Spleen (tissue), 11 donors: Measurements from ENCODE around the gene RPL22L1. TPM values are rescaled to one million over a fixed set of nuclear protein-coding genes. Genes with fewer than 3 reads are reported as not detected.

Source experiments
- DNase-seq: peaks from one replicate; pipeline ENCODE4 v3.0.0-alpha.2; 2020
- H3K27ac ChIP-seq, 8 donors: fragments of 200-600 bp; sonication (generic) in 7 of 8; 1 replicate in 4 of 8; 2 replicates in 4 of 8; pipeline versions ENCODE4 v1.5.0 to v1.8.0; 2016 to 2021; ENCODE audit warnings: inconsistent platforms in 4 of 8, mild to moderate bottlenecking in 4 of 8, moderate library complexity in 1 of 8
- H3K27me3 ChIP-seq, 7 donors: fragments of 200-600 bp; sonication (generic) in 6 of 7; replicated peaks in 1 of 7; 1 replicate in 4 of 7; 2 replicates in 3 of 7; pipeline versions ENCODE4 v1.5.0 to v1.8.0; 2016 to 2021; ENCODE audit warnings: inconsistent platforms in 3 of 7, mild to moderate bottlenecking in 1 of 7
- H3K36me3 ChIP-seq, 6 donors: fragments of 200-600 bp; sonication (generic) in 5 of 6; 1 replicate in 4 of 6; 2 replicates in 2 of 6; pipeline versions ENCODE4 v1.5.0 to v1.8.0; 2016 to 2021; ENCODE audit warnings: inconsistent platforms in 2 of 6
- H3K4me1 ChIP-seq, 6 donors: fragments of 200-600 bp; sonication (generic) in 5 of 6; 1 replicate in 3 of 6; 2 replicates in 3 of 6; pipeline versions ENCODE4 v1.5.0 to v1.8.0; 2016 to 2021; ENCODE audit warnings: inconsistent platforms in 3 of 6
- H3K4me3 ChIP-seq, 8 donors: fragments of 200-600 bp; sonication (generic) in 7 of 8; 1 replicate in 4 of 8; 2 replicates in 4 of 8; pipeline versions ENCODE4 v1.5.0 to v1.8.0; 2016 to 2021; ENCODE audit warnings: inconsistent platforms in 4 of 8, mild to moderate bottlenecking in 4 of 8, moderate library complexity in 2 of 8
- H3K9me3 ChIP-seq, 8 donors: fragments of 200-600 bp; sonication (generic) in 7 of 8; 1 replicate in 4 of 8; 2 replicates in 4 of 8; pipeline versions ENCODE4 v1.5.0 to v1.8.0; 2016 to 2021; ENCODE audit warnings: inconsistent platforms in 4 of 8
- POLR2A ChIP-seq, 3 donors: fragments of 450-650 bp; IDR thresholded peaks; one replicate each; pipeline ENCODE4 v1.5.1; 2017; ENCODE audit warnings: antibody characterized with exemption in 3 of 3, mild to moderate bottlenecking in 1 of 3
- POLR2AphosphoS5 ChIP-seq, 3 donors: sonication (generic); formaldehyde crosslinking; IDR thresholded peaks; one replicate each; pipeline ENCODE4 v1.5.1; 2017; ENCODE audit warnings: antibody characterized with exemption in 3 of 3
- WGBS, 5 donors: extraction: QIAGEN DNeasy Blood & Tissue Kit in 3 of 5; methylation state at CpG; one replicate each; pipeline versions ENCODE4 v1.1.5 to v1.1.7; 2013 to 2018; 5-methylcytosine and 5-hydroxymethylcytosine counted together
- intact Hi-C: fragments of 100-400 bp; cut with DNase I; formaldehyde crosslinking; loops from one replicate; pipeline ENCODE4 v1.15.0; 2023; ENCODE audit warnings: low total_unique reads
- polyA plus RNA-seq, 3 donors: library from polyadenylated mRNA; stranded (reverse); fragments of 200-250 nt; gene quantifications; one replicate each; pipeline ENCODE4 v1.2.1, GENCODE V29; 2013
- total RNA-seq, 7 donors: library from RNA; depleted of rRNA in 3 of 7; stranded (reverse); fragments of >200 nt in 3 of 7; fragmentation: NEBNext Ultra II Directional in 4 of 7; extraction: Animal tissue kit (Norgen Biotek cat#: 25700) in 4 of 7; gene quantifications; one replicate each; pipeline versions ENCODE4 v1.1.0 to v1.2.1, GENCODE V29; 2016 to 2021
- TF ChIP-seq, protein P1 (sequence below), 11 experiments: fragments of 200-600 bp in 7 of 11; fragments of 450-650 bp in 4 of 11; sonication (generic) in 4 of 11; IDR thresholded peaks in 8 of 11; conservative IDR thresholded peaks in 3 of 11; 1 replicate in 7 of 11; 2 replicates in 4 of 11; pipeline versions ENCODE4 v1.4.0 to v1.8.0; 2016 to 2021; ENCODE audit warnings: antibody characterized with exemption in 11 of 11, inconsistent platforms in 4 of 11, mild to moderate bottlenecking in 1 of 11
- donor health status: healthy with polysubstance abuse.
- donor health status: DM: no; HTN: no; CAD: no; lungs with moderate emphysema.
- donor health status: DM: no; HTN: no; CAD: no.
- donor health status: Bipolar disorder and iron deficiency.
- donor health status: healthy.
- donor health status: DM: no; HTN: no; CAD: no.
- donor health status: DM: yes; HTN: yes; CAD: no.

The RPL22L1 gene
- total and polyA plus RNA-seq, 10 donors, result 50.6 to 419 (median 97.6) TPM

DNA sequence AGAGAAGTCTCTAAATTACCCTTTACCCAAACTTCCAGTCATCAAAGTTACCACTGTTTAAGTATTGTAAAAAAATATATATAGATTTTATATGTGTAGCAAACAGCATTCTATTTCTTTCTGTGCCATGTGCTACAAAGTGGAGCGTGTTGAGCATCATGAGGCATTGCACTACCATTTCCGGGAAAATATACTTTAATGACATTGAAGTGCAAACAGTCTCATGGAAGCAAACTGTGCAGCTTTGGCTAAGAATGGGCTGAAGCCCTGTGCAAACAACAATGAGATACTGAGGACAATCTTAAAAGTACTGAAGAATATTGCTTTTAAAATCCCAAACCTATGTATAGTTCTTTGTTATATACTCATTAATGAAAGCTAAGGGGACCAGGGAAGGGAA lies 6.5 kb upstream of the RPL22L1 start:
- no peaks in the 10 kb centered on the region for H3K36me3 ChIP-seq
- H3K27ac ChIP-seq, result no peak overlapping the region
- WGBS, 5 donors, result 92 to 98% (median 96%) methylated on average over 2 of the region's 2 CpGs
- H3K27me3 ChIP-seq, result no peaks in the 10 kb centered on the region
- H3K9me3 ChIP-seq, result peaks cover 0 to 10% (median 0%) of the 10 kb centered on the region in 8 donors
- H3K4me3 ChIP-seq, result no peak overlapping the region
- intact Hi-C loops, result no loop called here
- TF ChIP-seq POLR2A (IDR thresholded peaks at IDR 0.05) (no peak), POLR2AphosphoS5 (IDR thresholded peaks at IDR 0.05) (no peak)
- TF ChIP-seq, protein P1, sequence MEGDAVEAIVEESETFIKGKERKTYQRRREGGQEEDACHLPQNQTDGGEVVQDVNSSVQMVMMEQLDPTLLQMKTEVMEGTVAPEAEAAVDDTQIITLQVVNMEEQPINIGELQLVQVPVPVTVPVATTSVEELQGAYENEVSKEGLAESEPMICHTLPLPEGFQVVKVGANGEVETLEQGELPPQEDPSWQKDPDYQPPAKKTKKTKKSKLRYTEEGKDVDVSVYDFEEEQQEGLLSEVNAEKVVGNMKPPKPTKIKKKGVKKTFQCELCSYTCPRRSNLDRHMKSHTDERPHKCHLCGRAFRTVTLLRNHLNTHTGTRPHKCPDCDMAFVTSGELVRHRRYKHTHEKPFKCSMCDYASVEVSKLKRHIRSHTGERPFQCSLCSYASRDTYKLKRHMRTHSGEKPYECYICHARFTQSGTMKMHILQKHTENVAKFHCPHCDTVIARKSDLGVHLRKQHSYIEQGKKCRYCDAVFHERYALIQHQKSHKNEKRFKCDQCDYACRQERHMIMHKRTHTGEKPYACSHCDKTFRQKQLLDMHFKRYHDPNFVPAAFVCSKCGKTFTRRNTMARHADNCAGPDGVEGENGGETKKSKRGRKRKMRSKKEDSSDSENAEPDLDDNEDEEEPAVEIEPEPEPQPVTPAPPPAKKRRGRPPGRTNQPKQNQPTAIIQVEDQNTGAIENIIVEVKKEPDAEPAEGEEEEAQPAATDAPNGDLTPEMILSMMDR (IDR thresholded peaks at IDR 0.05 in 8 of 11, conservative IDR thresholded peaks at IDR 0.05 in 3 of 11), result no peak
- no peaks in the 10 kb centered on the region for H3K4me1 ChIP-seq
- DNase-seq, result no peak

DNA sequence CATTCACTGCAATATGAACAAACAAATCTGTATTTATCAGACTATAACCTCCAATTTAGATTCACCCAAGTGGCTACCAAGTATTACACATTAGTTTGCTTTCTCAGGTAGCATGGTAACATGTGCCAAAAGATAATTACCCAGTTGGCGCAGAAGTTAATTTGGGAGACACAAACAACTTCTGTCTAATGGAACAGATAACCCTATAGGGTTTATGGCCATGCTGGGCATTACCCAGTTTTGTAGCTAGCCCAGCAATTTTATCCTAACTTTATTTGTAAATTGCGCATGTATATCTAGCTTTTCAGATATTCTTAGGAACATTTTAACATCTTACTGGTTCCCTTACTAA lies 780 bp downstream of the RPL22L1 start:
- 14 to 31% (median 23%) methylated on average over 2 of the region's 2 CpGs for WGBS, 5 donors
- TF ChIP-seq, protein P1 (IDR thresholded peaks at IDR 0.05 in 8 of 11, conservative IDR thresholded peaks at IDR 0.05 in 3 of 11), result no peak
- TF ChIP-seq POLR2A (IDR thresholded peaks at IDR 0.05) (no peak), POLR2AphosphoS5 (IDR thresholded peaks at IDR 0.05) (no peak)
- DNase-seq, result no peak
- intact Hi-C loops, result no loop called here
- H3K4me3 ChIP-seq, result peak overlapping the region; percentile 51 to 77 (median 64)
- H3K4me1 ChIP-seq, result peaks cover 26 to 42% (median 35%) of the 10 kb centered on the region in 6 donors
- H3K9me3 ChIP-seq, result no peaks in the 10 kb centered on the region
- no peaks in the 10 kb centered on the region for H3K27me3 ChIP-seq
- H3K36me3 ChIP-seq, result peaks cover 0 to 40% (median 36%) of the 10 kb centered on the region in 6 donors
- peak overlapping the region; percentile 70 to 94 (median 88) for H3K27ac ChIP-seq

DNA sequence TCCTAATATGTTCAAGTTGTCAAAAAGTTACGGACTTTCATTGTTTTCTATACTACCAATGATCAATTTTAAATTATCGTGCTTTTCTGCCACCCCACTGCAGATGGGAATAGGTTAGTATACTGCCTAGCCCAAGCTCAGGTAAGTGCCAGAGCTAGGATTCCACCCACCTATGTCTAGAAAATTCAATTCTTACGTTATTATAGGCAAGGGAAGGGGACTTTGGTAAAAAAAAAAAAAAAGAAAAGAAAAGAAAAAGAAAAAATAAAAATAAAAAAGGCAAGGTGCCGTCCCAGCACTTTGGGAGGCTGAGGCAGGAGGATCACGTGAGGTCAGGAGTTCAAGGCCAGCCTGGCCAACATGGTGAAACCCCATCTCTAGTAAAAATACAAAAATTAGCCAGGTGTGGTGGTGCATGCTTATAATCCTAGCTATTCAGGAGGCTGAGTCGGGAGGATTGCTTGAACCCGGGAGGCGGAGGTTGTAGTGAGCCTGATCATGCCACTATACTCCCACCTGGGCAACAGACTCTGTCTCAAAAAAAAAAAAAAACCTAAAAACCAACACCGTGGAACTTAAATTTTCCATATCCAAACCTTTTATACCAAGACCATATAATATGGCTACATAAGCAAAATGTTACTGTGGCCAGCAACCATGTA lies 1.3 kb downstream of the RPL22L1 start:
- Histone ChIP-seq H3K27ac (peak overlapping the region in 5 of 8 donors; percentile 87 to 94 (median 88)), H3K4me3 (peak overlapping the region; percentile 51 to 77 (median 64)), H3K27me3 (no peaks in the 10 kb centered on the region), H3K4me1 (peaks cover 26 to 42% (median 35%) of the 10 kb centered on the region in 6 donors), H3K9me3 (no peaks in the 10 kb centered on the region), H3K36me3 (peaks cover 0 to 40% (median 36%) of the 10 kb centered on the region in 6 donors)
- WGBS, 5 donors, result 45 to 73% (median 62%) methylated on average over 9 of the region's 9 CpGs
- intact Hi-C loops, result no loop called here
- DNase-seq, result no peak
- no peak for TF ChIP-seq POLR2AphosphoS5 (IDR thresholded peaks at IDR 0.05)

DNA sequence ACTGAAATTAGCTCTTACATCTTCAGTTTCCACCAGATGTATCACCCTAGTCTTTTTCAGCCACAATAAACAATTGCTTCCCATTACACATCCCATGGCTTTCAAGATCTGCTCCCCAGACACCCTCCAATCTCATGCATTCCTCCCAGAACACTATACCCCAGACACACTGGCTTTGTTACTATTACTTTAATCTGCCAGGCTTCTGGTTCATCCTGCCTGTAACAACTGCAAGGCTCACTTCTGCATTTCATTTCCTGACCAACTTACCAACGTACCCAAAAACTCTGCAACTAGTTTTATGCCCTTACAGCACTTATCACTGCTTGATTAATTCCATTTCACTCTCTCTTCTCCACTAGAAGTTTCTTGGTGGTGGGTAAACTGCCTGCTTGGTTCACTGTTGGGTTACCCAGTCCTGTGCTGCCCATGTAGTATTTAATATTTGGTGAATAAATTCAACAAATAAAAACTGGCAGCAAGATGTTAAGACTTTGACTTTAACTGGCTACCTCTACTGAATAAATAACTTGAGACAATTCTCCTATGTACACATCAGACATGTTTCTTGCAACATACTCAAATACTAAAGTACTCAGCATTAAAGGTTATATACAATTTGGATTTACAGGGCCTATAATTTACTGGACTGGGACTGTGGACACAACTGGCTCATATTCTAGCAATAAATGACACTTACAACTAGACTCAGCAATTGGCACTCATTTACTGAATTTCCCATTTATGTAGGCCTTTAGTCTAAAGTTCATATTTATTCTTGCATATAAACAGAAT lies 2.7 kb downstream of the RPL22L1 start:
- no peak for DNase-seq
- WGBS, 5 donors, result 9 to 29% (median 10%) methylated on average over 1 of the region's 1 CpG
- H3K4me1 ChIP-seq, result peaks cover 26 to 42% (median 35%) of the 10 kb centered on the region in 6 donors
- H3K4me3 ChIP-seq, result peak overlapping the region in 2 of 8 donors; percentile 1 to 77
- intact Hi-C loops, result no loop called here
- TF ChIP-seq POLR2AphosphoS5 (IDR thresholded peaks at IDR 0.05) (no peak), POLR2A (IDR thresholded peaks at IDR 0.05) (no peak)
- TF ChIP-seq, protein P1 (IDR thresholded peaks at IDR 0.05 in 8 of 11, conservative IDR thresholded peaks at IDR 0.05 in 3 of 11), result no peak
- no peaks in the 10 kb centered on the region for H3K9me3 ChIP-seq
- peak overlapping the region; percentile 15 to 94 (median 43) for H3K27ac ChIP-seq
- no peaks in the 10 kb centered on the region for H3K27me3 ChIP-seq
- H3K36me3 ChIP-seq, result peaks cover 0 to 40% (median 36%) of the 10 kb centered on the region in 6 donors
